Measurements from ENCODE around the gene SPPL3. TPM values are rescaled to one million over a fixed set of nuclear protein-coding genes. Genes with fewer than 3 reads are reported as not detected.
"Not testable (repeated sequence)": the region's sequence is repeated elsewhere in the genome, so short reads cannot be mapped to it uniquely, and the experiment has no call there.

Gene SPPL3
- total RNA-seq, 2 donors from 2014 or later = 44.6 to 60.7 TPM

- H3K9me3 ChIP-seq (ENCODE audit: control insufficient read depth, low read length, poor library complexity, severe bottlenecking) = no peaks in the 10 kb centered on the region
- no peaks in the 10 kb centered on the region for H3K4me1 Mint-ChIP-seq
- no peaks in the 10 kb centered on the region for H3K27me3 Mint-ChIP-seq
- no peak for ATAC-seq
- H3K27ac Mint-ChIP-seq = no peak overlapping the region
- DNase-seq = no peak
- no peaks in the 10 kb centered on the region for H3K36me3 Mint-ChIP-seq (ENCODE audit: low read depth)
- H3K4me3 Mint-ChIP-seq = no peak overlapping the region
Observed at GRCh38 chr12:120741476-120742421, 162.4 kb downstream of the SPPL3 start.

GRCh38 chr12:120740871-120741270 lies 163.3 kb downstream of the SPPL3 start:
- ATAC-seq (no peak), DNase-seq (no peak)
- H3K4me1 Mint-ChIP-seq = peaks cover 2% of the 10 kb centered on the region
- H3K36me3 Mint-ChIP-seq (ENCODE audit: low read depth) = peaks cover 2% of the 10 kb centered on the region
- no peaks in the 10 kb centered on the region for H3K27me3 Mint-ChIP-seq
- no peak overlapping the region for H3K4me3 Mint-ChIP-seq
- no peak overlapping the region for H3K27ac Mint-ChIP-seq
- H3K9me3 ChIP-seq (ENCODE audit: control insufficient read depth, low read length, poor library complexity, severe bottlenecking) = no peaks in the 10 kb centered on the region

- Mint-ChIP-seq H3K27ac (no peak overlapping the region), H3K4me1 (peaks cover 2% of the 10 kb centered on the region), H3K27me3 (no peaks in the 10 kb centered on the region), H3K4me3 (no peak overlapping the region), H3K36me3 (ENCODE audit: low read depth) (peaks cover 2% of the 10 kb centered on the region)
- DNase-seq = no peak
- ATAC-seq = no peak
- H3K9me3 ChIP-seq (ENCODE audit: control insufficient read depth, low read length, poor library complexity, severe bottlenecking) = no peaks in the 10 kb centered on the region
Observed at GRCh38 chr12:120739821-120740613, 164.1 kb downstream of the SPPL3 start.

GRCh38 chr12:120739031-120739762 lies 165.0 kb downstream of the SPPL3 start:
- DNase-seq = no peak
- H3K9me3 ChIP-seq (ENCODE audit: control insufficient read depth, low read length, poor library complexity, severe bottlenecking) = no peaks in the 10 kb centered on the region
- ATAC-seq = no peak
- peaks cover 2% of the 10 kb centered on the region for H3K36me3 Mint-ChIP-seq (ENCODE audit: low read depth)
- H3K4me3 Mint-ChIP-seq = no peak overlapping the region
- H3K4me1 Mint-ChIP-seq = peaks cover 2% of the 10 kb centered on the region
- no peak overlapping the region for H3K27ac Mint-ChIP-seq
- H3K27me3 Mint-ChIP-seq = no peaks in the 10 kb centered on the region

GRCh38 chr12:120738252-120739030 lies 165.7 kb downstream of the SPPL3 start:
- Mint-ChIP-seq H3K27me3 (no peaks in the 10 kb centered on the region), H3K4me1 (peaks cover 2% of the 10 kb centered on the region), H3K27ac (no peak overlapping the region), H3K4me3 (no peak overlapping the region), H3K36me3 (ENCODE audit: low read depth) (peaks cover 2% of the 10 kb centered on the region)
- H3K9me3 ChIP-seq (ENCODE audit: control insufficient read depth, low read length, poor library complexity, severe bottlenecking) = no peaks in the 10 kb centered on the region
- DNase-seq (no peak), ATAC-seq (no peak)

GRCh38 chr12:120737557-120738251 lies 166.5 kb downstream of the SPPL3 start:
- ATAC-seq (no peak), DNase-seq (no peak)
- H3K27me3 Mint-ChIP-seq = no peaks in the 10 kb centered on the region
- H3K36me3 Mint-ChIP-seq (ENCODE audit: low read depth) = peaks cover 2% of the 10 kb centered on the region
- H3K27ac Mint-ChIP-seq = no peak overlapping the region
- H3K9me3 ChIP-seq (ENCODE audit: control insufficient read depth, low read length, poor library complexity, severe bottlenecking) = no peaks in the 10 kb centered on the region
- H3K4me1 Mint-ChIP-seq = peaks cover 2% of the 10 kb centered on the region
- no peak overlapping the region for H3K4me3 Mint-ChIP-seq

- no peaks in the 10 kb centered on the region for H3K9me3 ChIP-seq (ENCODE audit: control insufficient read depth, low read length, poor library complexity, severe bottlenecking)
- no peaks in the 10 kb centered on the region for H3K27me3 Mint-ChIP-seq
- H3K27ac Mint-ChIP-seq = peak overlapping the region; percentile 75
- no peak overlapping the region for H3K4me3 Mint-ChIP-seq
- ATAC-seq (no peak), DNase-seq (no peak)
- H3K36me3 Mint-ChIP-seq (ENCODE audit: low read depth) = peaks cover 2% of the 10 kb centered on the region
- H3K4me1 Mint-ChIP-seq = peaks cover 2% of the 10 kb centered on the region
Observed at GRCh38 chr12:120736404-120737331, 167.5 kb downstream of the SPPL3 start.

GRCh38 chr12:120735181-120735580 lies 169.0 kb downstream of the SPPL3 start:
- H3K9me3 ChIP-seq (ENCODE audit: control insufficient read depth, low read length, poor library complexity, severe bottlenecking) = no peaks in the 10 kb centered on the region
- ATAC-seq (no peak), DNase-seq (no peak)
- Mint-ChIP-seq H3K36me3 (ENCODE audit: low read depth) (peaks cover 6% of the 10 kb centered on the region), H3K27me3 (no peaks in the 10 kb centered on the region), H3K4me1 (peaks cover 2% of the 10 kb centered on the region), H3K27ac (no peak overlapping the region), H3K4me3 (no peak overlapping the region)

GRCh38 chr12:120734210-120734609 lies 169.9 kb downstream of the SPPL3 start:
- DNase-seq (no peak), ATAC-seq (no peak)
- H3K27ac Mint-ChIP-seq = peak overlapping the region; percentile 11
- H3K9me3 ChIP-seq (ENCODE audit: control insufficient read depth, low read length, poor library complexity, severe bottlenecking) = no peaks in the 10 kb centered on the region
- H3K27me3 Mint-ChIP-seq = no peaks in the 10 kb centered on the region
- peaks cover 8% of the 10 kb centered on the region for H3K36me3 Mint-ChIP-seq (ENCODE audit: low read depth)
- H3K4me1 Mint-ChIP-seq = peaks cover 4% of the 10 kb centered on the region
- no peak overlapping the region for H3K4me3 Mint-ChIP-seq

- Mint-ChIP-seq H3K4me3 (no peak overlapping the region), H3K27ac (peak overlapping the region; percentile 11), H3K27me3 (no peaks in the 10 kb centered on the region), H3K36me3 (ENCODE audit: low read depth) (peaks cover 8% of the 10 kb centered on the region), H3K4me1 (peaks cover 4% of the 10 kb centered on the region)
- ATAC-seq = no peak
- no peak for DNase-seq
- no peaks in the 10 kb centered on the region for H3K9me3 ChIP-seq (ENCODE audit: control insufficient read depth, low read length, poor library complexity, severe bottlenecking)
Observed at GRCh38 chr12:120733574-120733973, 170.6 kb downstream of the SPPL3 start.

- DNase-seq; H3K9me3 ChIP-seq (ENCODE audit: control insufficient read depth, low read length, poor library complexity, severe bottlenecking); H3K4me3 Mint-ChIP-seq; H3K4me1 Mint-ChIP-seq; H3K27me3 Mint-ChIP-seq; H3K36me3 Mint-ChIP-seq (ENCODE audit: low read depth); H3K27ac Mint-ChIP-seq; ATAC-seq: not testable (repeated sequence)
Observed at GRCh38 chr12:120732198-120732597, 172.0 kb downstream of the SPPL3 start.

Data from T-helper 17 cell (primary cell).